NB4 (cell line): Measurements from ENCODE around the gene SH2D5.

Experiments used
- TF ChIP-seq, protein P1 (sequence below): IDR thresholded peaks from 2 replicates; pipeline ENCODE4 v1.6.1; 2011; ENCODE audit warnings: low read depth, low read length
- TF ChIP-seq, protein P2 (sequence below): IDR thresholded peaks from one replicate; pipeline ENCODE4 v1.5.1; 2012; ENCODE audit warnings: low read depth, low read length

DNA sequence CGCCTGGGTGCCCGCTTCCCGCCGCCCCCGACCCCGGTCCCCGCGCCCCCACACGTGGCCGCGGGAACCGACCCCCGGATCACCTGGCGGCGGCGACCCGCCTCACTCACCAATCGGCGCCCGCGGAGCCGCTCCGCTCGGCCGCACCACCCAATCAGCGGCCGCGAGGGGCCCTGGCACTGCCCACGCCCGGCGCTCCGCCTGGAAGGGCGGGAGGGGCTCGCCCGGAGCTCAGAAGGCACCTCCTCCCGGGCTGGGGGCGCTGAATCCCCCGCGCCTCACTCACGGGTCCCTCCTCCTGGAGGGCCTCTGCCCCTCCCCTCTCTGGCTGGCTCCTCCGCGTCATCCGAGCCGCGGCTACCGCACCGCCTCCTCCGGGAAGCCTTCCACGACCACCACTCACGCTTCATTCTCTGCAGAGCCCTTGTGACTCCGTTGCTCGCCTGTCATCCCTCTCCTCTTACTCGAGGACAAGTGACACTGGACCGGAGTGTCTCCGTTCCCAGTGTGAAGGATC is 374 bp downstream of the SH2D5 start:
- TF ChIP-seq, protein P1, sequence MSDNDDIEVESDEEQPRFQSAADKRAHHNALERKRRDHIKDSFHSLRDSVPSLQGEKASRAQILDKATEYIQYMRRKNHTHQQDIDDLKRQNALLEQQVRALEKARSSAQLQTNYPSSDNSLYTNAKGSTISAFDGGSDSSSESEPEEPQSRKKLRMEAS, result no peak
- TF ChIP-seq, protein P2, sequence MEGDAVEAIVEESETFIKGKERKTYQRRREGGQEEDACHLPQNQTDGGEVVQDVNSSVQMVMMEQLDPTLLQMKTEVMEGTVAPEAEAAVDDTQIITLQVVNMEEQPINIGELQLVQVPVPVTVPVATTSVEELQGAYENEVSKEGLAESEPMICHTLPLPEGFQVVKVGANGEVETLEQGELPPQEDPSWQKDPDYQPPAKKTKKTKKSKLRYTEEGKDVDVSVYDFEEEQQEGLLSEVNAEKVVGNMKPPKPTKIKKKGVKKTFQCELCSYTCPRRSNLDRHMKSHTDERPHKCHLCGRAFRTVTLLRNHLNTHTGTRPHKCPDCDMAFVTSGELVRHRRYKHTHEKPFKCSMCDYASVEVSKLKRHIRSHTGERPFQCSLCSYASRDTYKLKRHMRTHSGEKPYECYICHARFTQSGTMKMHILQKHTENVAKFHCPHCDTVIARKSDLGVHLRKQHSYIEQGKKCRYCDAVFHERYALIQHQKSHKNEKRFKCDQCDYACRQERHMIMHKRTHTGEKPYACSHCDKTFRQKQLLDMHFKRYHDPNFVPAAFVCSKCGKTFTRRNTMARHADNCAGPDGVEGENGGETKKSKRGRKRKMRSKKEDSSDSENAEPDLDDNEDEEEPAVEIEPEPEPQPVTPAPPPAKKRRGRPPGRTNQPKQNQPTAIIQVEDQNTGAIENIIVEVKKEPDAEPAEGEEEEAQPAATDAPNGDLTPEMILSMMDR, result no peak
